Panc1 (cell line): Measurements from ENCODE around the gene TMCO1. TPM values are rescaled to one million over a fixed set of nuclear protein-coding genes. Genes with fewer than 3 reads are reported as not detected.

ENCODE experiments used
- ATAC-seq: fragments of 200-7000 bp; cut with Tn5 transposase; 2 replicates; pipeline ENCODE4 v1.9.1; 2020; ENCODE audit warnings: mild to moderate bottlenecking, moderate library complexity
- BruUV-seq: library from RNA; stranded (reverse); fragments of 400-500 nt; replicated peaks from 2 replicates; lab custom pipeline; 2021; lab: Mats Ljungman, UMichigan
- CTCF ChIA-PET: fragments of 300-600 bp; sonication (Branson Sonifier 250); formaldehyde crosslinking; loops from one replicate; lab custom pipeline; 2022; ENCODE audit warnings: antibody characterized with exemption; lab: Charles Lee
- POLR2A ChIA-PET: fragments of 300-600 bp; sonication (Branson Sonifier 250); formaldehyde crosslinking; loops from one replicate; lab custom pipeline; 2022; ENCODE audit warnings: antibody characterized with exemption; lab: Charles Lee
- DNase-seq: peaks from one replicate; pipeline ENCODE4 v3.0.0-alpha.2; 2010; ENCODE audit warnings: low read depth, low spot score
- H3K27ac ChIP-seq: 2 replicates; pipeline ENCODE4 v1.5.1; 2011; ENCODE audit warnings: mild to moderate bottlenecking, low read length, inconsistent platforms
- H3K27me3 ChIP-seq: fragments of 200-500 bp; sonication (Bioruptor generic); 2 replicates; pipeline ENCODE4 v1.6.0; 2014; ENCODE audit warnings: low read length, inconsistent platforms; ENCODE audit not compliant: control insufficient read depth, insufficient read depth
- H3K36me3 ChIP-seq: fragments of 200-500 bp; sonication (Bioruptor generic); 2 replicates; pipeline ENCODE4 v1.5.1; 2014; ENCODE audit warnings: inconsistent platforms, mild to moderate bottlenecking, low read length, moderate library complexity; ENCODE audit not compliant: control insufficient read depth, insufficient read depth
- H3K4me1 ChIP-seq: 2 replicates; pipeline ENCODE4 v1.5.1; 2011; ENCODE audit warnings: inconsistent platforms, mild to moderate bottlenecking, low read length, moderate library complexity; ENCODE audit not compliant: control insufficient read depth, insufficient read depth
- H3K4me3 ChIP-seq, 2 experiments: 2 replicates each; pipeline ENCODE4 v1.5.1; 2011 to 2012; ENCODE audit warnings: low read depth in 2 of 2, low read length in 2 of 2, mild to moderate bottlenecking in 2 of 2, inconsistent platforms in 1 of 2, moderate library complexity in 1 of 2
- H3K9me3 ChIP-seq: fragments of 200-500 bp; sonication (Bioruptor generic); 2 replicates; pipeline ENCODE4 v1.5.1; 2014; ENCODE audit warnings: low read depth, mild to moderate bottlenecking, inconsistent platforms, low read length, moderate library complexity; ENCODE audit not compliant: control insufficient read depth, insufficient read depth
- CTCF ChIP-seq: fragments of 450-650 bp; IDR thresholded peaks from 2 replicates; pipeline ENCODE4 v1.5.1; 2017; ENCODE audit warnings: mild to moderate bottlenecking
- POLR2AphosphoS5 ChIP-seq: IDR thresholded peaks from 2 replicates; pipeline ENCODE4 v1.6.1; 2012; ENCODE audit warnings: mild to moderate bottlenecking, low read depth, low read length, moderate library complexity
- REST ChIP-seq, 2 experiments: IDR thresholded peaks; 2 replicates each; pipeline ENCODE4 v1.6.1; 2011 to 2012; ENCODE audit warnings: low read depth in 2 of 2, control low read depth in 1 of 2, low read length in 1 of 2, mild to moderate bottlenecking in 1 of 2, moderate library complexity in 1 of 2; ENCODE audit not compliant: insufficient read depth in 1 of 2
- SIN3A ChIP-seq: IDR thresholded peaks from 2 replicates; pipeline ENCODE4 v1.6.1; 2012; ENCODE audit warnings: low read depth, mild to moderate bottlenecking, low read length, moderate library complexity, borderline replicate concordance; ENCODE audit not compliant: insufficient read depth
- TCF7L2 ChIP-seq: IDR thresholded peaks from 2 replicates; pipeline ENCODE4 v1.6.1; 2011; ENCODE audit warnings: mild to moderate bottlenecking, low read depth, low read length, inconsistent platforms
- in situ Hi-C: cut with HindIII; loops from 2 replicates; pipeline ENCODE4 v1.10.0; 2016; ENCODE audit warnings: low sequenced_read_pairs, low pct_unique_long_range_greater_than_20kb
- intact Hi-C: fragments of 100-400 bp; cut with micrococcal nuclease; formaldehyde crosslinking; loops from one replicate; pipeline ENCODE4 v1.10.0; 2022; ENCODE audit not compliant: unreplicated experiment
- total RNA-seq: library from RNA; stranded (reverse); gene quantifications from one replicate; pipeline ENCODE4 v1.2.1, GENCODE V29; 2021; ENCODE audit not compliant: unreplicated experiment

TMCO1 gene
- total RNA-seq, 1 experiment from 2014 or later, result 103 TPM

- no peak overlapping the region for H3K27ac ChIP-seq
- no TSS peak for BruUV-seq
- ChIA-PET POLR2A (no interaction called here), CTCF (no interaction called here)
- no peaks in the 10 kb centered on the region for H3K4me1 ChIP-seq
- intact Hi-C loops, result no loop called here
- no peak for DNase-seq
- in situ Hi-C loops, result no loop called here
- TF ChIP-seq CTCF (no peak), REST (IDR thresholded peaks at IDR 0.05; ENCODE audit: insufficient read depth in 1 of 2, low read depth in 2 of 2, low read length in 1 of 2) (no peak), TCF7L2 (no peak), SIN3A (no peak), POLR2AphosphoS5 (no peak)
- ATAC-seq, result no peak
- H3K4me3 ChIP-seq, result no peak overlapping the region
- H3K9me3 ChIP-seq, result no peaks in the 10 kb centered on the region
- H3K36me3 ChIP-seq, result peaks cover 2% of the 10 kb centered on the region; the same call in 1 of the 2 replicates
- no peaks in the 10 kb centered on the region for H3K27me3 ChIP-seq
Measured at GRCh38 chr1:165688046-165688445, 80.6 kb downstream of the TMCO1 start.

- H3K36me3 ChIP-seq, result peaks cover 2% of the 10 kb centered on the region; the same call in 1 of the 2 replicates
- no peaks in the 10 kb centered on the region for H3K4me1 ChIP-seq
- intact Hi-C loops (no loop called here), in situ Hi-C loops (no loop called here)
- no peaks in the 10 kb centered on the region for H3K27me3 ChIP-seq
- CTCF ChIA-PET, result interaction anchor here (0.7 kb wide), 1 partner anchor 272 kb away, joined by 5 read pairs; no protein-coding TSS in a partner anchor
- H3K9me3 ChIP-seq, result no peaks in the 10 kb centered on the region
- TF ChIP-seq TCF7L2 (no peak), REST (IDR thresholded peaks at IDR 0.05; ENCODE audit: insufficient read depth in 1 of 2, low read depth in 2 of 2, low read length in 1 of 2) (no peak), POLR2AphosphoS5 (no peak), SIN3A (no peak), CTCF (no peak)
- BruUV-seq, result no TSS peak
- no peak overlapping the region for H3K27ac ChIP-seq
- DNase-seq (no peak), ATAC-seq (no peak)
- H3K4me3 ChIP-seq, result no peak overlapping the region
- POLR2A ChIA-PET, result no interaction called here
Measured at GRCh38 chr1:165686971-165687433, 81.7 kb downstream of the TMCO1 start.
